Gastroesophageal sphincter (tissue), 4 donors: ENCODE results near the gene ITIH5. TPM values are rescaled to one million over a fixed set of nuclear protein-coding genes. Genes with fewer than 3 reads are reported as not detected.

Experiments used
- ATAC-seq: fragments of 150-250 bp; one replicate; pipeline ENCODE4 v1.9.1; 2016; ENCODE audit warnings: mild to moderate bottlenecking, moderate library complexity
- H3K27ac ChIP-seq, 4 donors: fragments of 200-600 bp; sonication (generic) in 3 of 4; 1 replicate in 3 of 4; 2 replicates in 1 of 4; pipeline ENCODE4 v1.5.1; 2016 to 2019
- H3K27me3 ChIP-seq: fragments of 200-600 bp; sonication (generic); one replicate; pipeline ENCODE4 v1.5.1; 2019
- H3K36me3 ChIP-seq, 2 donors: fragments of 200-600 bp; sonication (generic); one replicate each; pipeline ENCODE4 v1.5.1; 2019; ENCODE audit warnings: control low read depth in 1 of 2
- H3K4me1 ChIP-seq, 3 donors: fragments of 200-600 bp; sonication (generic); 1 replicate in 2 of 3; 2 replicates in 1 of 3; pipeline ENCODE4 v1.5.1; 2016 to 2019; ENCODE audit warnings: control low read depth in 2 of 3
- H3K4me3 ChIP-seq, 2 donors: fragments of 200-600 bp; sonication (generic); one replicate each; pipeline ENCODE4 v1.5.1; 2019; ENCODE audit warnings: mild to moderate bottlenecking in 1 of 2, moderate library complexity in 1 of 2
- H3K9me3 ChIP-seq, 3 donors: fragments of 200-600 bp; sonication (generic); one replicate each; pipeline ENCODE4 v1.5.1; 2017 to 2019; ENCODE audit warnings: control low read depth in 2 of 3
- CTCF ChIP-seq, 4 experiments: fragments of 200-600 bp in 2 of 4; fragments of 450-650 bp in 2 of 4; sonication (generic) in 1 of 4; IDR thresholded peaks; one replicate each; pipeline ENCODE4 v1.5.1; 2017 to 2019; ENCODE audit warnings: antibody characterized with exemption in 4 of 4, mild to moderate bottlenecking in 2 of 4, moderate library complexity in 2 of 4
- EP300 ChIP-seq: sonication (generic); formaldehyde crosslinking; IDR thresholded peaks from one replicate; pipeline ENCODE4 v1.6.1; 2017; ENCODE audit warnings: antibody characterized with exemption, mild to moderate bottlenecking
- POLR2A ChIP-seq, 2 donors: fragments of 450-650 bp; IDR thresholded peaks; one replicate each; pipeline ENCODE4 v1.6.1; 2017; ENCODE audit warnings: antibody characterized with exemption in 2 of 2, mild to moderate bottlenecking in 2 of 2, moderate library complexity in 1 of 2
- POLR2AphosphoS5 ChIP-seq: sonication (generic); formaldehyde crosslinking; IDR thresholded peaks from one replicate; pipeline ENCODE4 v1.6.1; 2017; ENCODE audit warnings: antibody characterized with exemption
- WGBS, 2 donors: methylation state at CpG; one replicate each; pipeline ENCODE4 v1.1.5; 2018; ENCODE audit warnings: low coverage in 1 of 2; 5-methylcytosine and 5-hydroxymethylcytosine counted together
- total RNA-seq, 4 donors: library from RNA; depleted of rRNA; stranded (reverse); fragments of >200 nt; gene quantifications; one replicate each; pipeline ENCODE4 v1.1.0, GENCODE V29; 2016

ITIH5 gene
- total RNA-seq, 4 donors from 2014 or later = 36.4 to 96.0 (median 52.9) TPM

- no peak overlapping the region for H3K4me3 ChIP-seq
- 60 to 94% methylated on average over 1 to 2 of the region's 3 CpGs for WGBS, 2 donors
- no peak for ATAC-seq
- no peaks in the 10 kb centered on the region for H3K36me3 ChIP-seq
- peaks cover 0 to 7% (median 1%) of the 10 kb centered on the region in 3 donors for H3K9me3 ChIP-seq
- peaks cover 0 to 15% (median 9%) of the 10 kb centered on the region in 3 donors for H3K4me1 ChIP-seq
- no peak for TF ChIP-seq CTCF (IDR thresholded peaks at IDR 0.05)
- no peak for TF ChIP-seq POLR2A (IDR thresholded peaks at IDR 0.05)
- no peak for TF ChIP-seq EP300
- no peak for TF ChIP-seq POLR2AphosphoS5
- H3K27me3 ChIP-seq = no peaks in the 10 kb centered on the region
- no peak overlapping the region for H3K27ac ChIP-seq
Measured at GRCh38 chr10:7537126-7537525, 129.6 kb downstream of the ITIH5 start.

- TF ChIP-seq CTCF (IDR thresholded peaks at IDR 0.05) (no peak), POLR2A (IDR thresholded peaks at IDR 0.05) (no peak), EP300 (no peak), POLR2AphosphoS5 (no peak)
- H3K27me3 ChIP-seq = no peaks in the 10 kb centered on the region
- WGBS, 2 donors = 66 to 80% methylated on average over 4 to 5 of the region's 5 CpGs
- H3K4me3 ChIP-seq = no peak overlapping the region
- H3K9me3 ChIP-seq = peaks cover 0 to 7% (median 1%) of the 10 kb centered on the region in 3 donors
- no peaks in the 10 kb centered on the region for H3K36me3 ChIP-seq
- no peak overlapping the region for H3K27ac ChIP-seq
- no peaks in the 10 kb centered on the region for H3K4me1 ChIP-seq
- no peak for ATAC-seq
Measured at GRCh38 chr10:7534480-7534852, 132.3 kb downstream of the ITIH5 start.

DNA sequence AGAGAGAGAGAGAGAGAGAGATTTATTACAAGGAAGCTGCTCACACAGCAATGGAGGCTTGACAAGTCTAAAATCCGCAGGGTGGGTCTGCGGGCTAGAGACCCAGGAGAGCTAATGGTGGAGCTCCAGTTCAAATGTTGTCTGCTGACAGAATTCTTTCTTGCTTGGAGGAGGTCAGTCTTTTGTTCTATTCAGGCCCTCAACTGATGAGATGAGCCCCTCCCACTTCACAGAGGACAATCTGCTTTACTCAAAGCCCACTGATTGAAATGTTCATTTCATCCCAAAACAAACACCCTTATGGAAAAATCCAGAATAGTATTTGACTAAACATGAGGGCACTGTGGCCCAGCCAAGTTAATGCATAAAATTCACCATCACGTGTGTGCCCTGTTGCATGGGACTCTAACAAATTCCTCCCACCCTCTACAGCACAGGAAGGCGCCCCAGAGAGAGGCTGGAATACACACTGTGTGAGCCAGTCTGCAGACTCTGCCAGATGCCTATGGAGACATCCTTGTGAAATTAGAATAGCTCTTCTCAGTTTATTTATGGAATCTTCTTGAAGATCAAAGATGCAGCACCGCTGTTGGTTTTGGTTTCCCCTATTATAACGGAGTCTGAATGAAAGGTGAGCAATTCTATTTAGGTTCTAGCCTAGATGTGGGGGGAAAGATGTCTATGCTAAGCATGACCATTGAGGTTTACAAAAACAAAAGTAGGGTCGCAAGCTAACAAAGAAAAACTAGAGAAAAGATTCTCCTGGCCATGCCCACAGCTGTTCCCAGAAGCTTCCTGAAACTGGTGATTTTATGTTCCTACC, 132.9 kb downstream of the ITIH5 start:
- Histone ChIP-seq H3K9me3 (peaks cover 0 to 7% (median 0%) of the 10 kb centered on the region in 3 donors), H3K4me1 (no peaks in the 10 kb centered on the region), H3K27ac (no peak overlapping the region), H3K4me3 (no peak overlapping the region), H3K27me3 (no peaks in the 10 kb centered on the region), H3K36me3 (no peaks in the 10 kb centered on the region)
- no peak for TF ChIP-seq POLR2AphosphoS5
- TF ChIP-seq CTCF (IDR thresholded peaks at IDR 0.05) = no peak
- TF ChIP-seq POLR2A (IDR thresholded peaks at IDR 0.05) = no peak
- TF ChIP-seq EP300 = no peak
- WGBS, 2 donors = 83 to 97% methylated on average over 4 to 7 of the region's 7 CpGs
- no peak for ATAC-seq

DNA sequence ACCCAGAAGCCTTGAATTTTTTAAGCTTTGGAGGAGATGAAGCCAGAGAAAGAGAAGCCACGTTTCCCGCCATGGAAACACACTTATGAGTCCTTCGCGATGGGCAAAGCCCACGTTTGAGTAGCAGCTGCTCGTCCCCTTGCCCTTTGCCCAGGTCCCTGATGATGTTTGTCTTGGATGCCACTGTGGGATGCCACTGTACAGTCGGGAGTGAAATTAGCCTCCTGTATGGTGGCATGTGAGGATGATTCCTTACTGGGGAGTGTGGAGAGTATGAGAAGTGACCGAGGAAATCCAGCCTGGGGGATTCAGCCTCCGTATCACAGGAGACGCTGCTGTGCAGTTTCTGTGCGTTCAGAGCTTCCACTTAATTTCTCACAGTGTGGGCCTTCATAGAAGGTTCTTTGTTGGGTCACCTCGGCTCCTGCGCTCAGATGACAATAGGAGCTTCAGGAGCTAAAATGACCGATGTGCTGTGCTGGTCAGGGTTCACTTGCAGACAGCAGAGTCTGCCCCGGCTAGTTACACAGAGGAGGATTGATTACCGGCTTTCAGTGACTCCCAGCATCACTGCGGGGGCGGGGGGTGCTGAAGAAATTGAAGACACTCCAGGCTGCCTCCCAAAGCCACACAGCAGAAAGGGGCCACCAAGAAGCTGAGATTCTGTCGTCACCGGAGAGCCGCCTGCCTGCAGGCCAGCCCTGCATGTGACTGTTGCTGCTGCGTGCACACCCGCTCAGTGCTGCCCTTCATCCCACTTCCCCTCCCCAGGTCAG, 133.9 kb downstream of the ITIH5 start:
- no peak overlapping the region for H3K4me3 ChIP-seq
- H3K27me3 ChIP-seq = no peaks in the 10 kb centered on the region
- ATAC-seq = no peak
- no peaks in the 10 kb centered on the region for H3K4me1 ChIP-seq
- TF ChIP-seq POLR2A (IDR thresholded peaks at IDR 0.05) (no peak), CTCF (IDR thresholded peaks at IDR 0.05) (no peak), EP300 (no peak)
- H3K27ac ChIP-seq = no peak overlapping the region
- 86 to 91% methylated on average over 6 to 12 of the region's 23 CpGs for WGBS, 2 donors
- no peaks in the 10 kb centered on the region for H3K36me3 ChIP-seq
- peaks cover 0 to 1% (median 0%) of the 10 kb centered on the region in 3 donors for H3K9me3 ChIP-seq
